22Rv1 (cell line): ENCODE measurements around the gene UNC45B.

Experiments
- ZFX ChIP-seq: fragments of 450-650 bp; IDR thresholded peaks from 2 replicates; pipeline ENCODE4 v1.6.1; 2017; ENCODE audit warnings: antibody characterized with exemption, borderline replicate concordance
- TF ChIP-seq, protein P1 (sequence below): fragments of 450-650 bp; IDR thresholded peaks from 2 replicates; pipeline ENCODE4 v1.5.1; 2017; ENCODE audit warnings: mild to moderate bottlenecking

DNA sequence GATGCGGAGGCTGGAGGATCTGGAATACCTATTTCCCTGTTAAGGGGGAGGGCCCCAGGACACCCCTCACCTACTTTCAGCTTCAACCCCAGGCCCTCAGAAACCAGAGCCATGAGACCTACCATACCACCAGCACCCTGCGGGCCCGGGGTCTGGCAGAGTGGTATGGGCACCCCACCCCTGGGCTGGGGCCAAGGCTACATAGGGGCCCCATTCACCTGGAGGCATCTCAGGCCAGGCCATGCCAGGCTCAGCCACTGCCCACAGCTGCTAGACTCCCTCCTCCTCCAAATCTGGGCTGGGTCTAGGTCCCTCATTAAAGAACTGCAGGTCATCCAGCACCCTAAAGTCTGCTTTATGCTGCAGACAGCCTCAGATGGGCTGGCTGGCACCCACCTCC lies 17.2 kb upstream of the UNC45B start:
- TF ChIP-seq, protein P1, sequence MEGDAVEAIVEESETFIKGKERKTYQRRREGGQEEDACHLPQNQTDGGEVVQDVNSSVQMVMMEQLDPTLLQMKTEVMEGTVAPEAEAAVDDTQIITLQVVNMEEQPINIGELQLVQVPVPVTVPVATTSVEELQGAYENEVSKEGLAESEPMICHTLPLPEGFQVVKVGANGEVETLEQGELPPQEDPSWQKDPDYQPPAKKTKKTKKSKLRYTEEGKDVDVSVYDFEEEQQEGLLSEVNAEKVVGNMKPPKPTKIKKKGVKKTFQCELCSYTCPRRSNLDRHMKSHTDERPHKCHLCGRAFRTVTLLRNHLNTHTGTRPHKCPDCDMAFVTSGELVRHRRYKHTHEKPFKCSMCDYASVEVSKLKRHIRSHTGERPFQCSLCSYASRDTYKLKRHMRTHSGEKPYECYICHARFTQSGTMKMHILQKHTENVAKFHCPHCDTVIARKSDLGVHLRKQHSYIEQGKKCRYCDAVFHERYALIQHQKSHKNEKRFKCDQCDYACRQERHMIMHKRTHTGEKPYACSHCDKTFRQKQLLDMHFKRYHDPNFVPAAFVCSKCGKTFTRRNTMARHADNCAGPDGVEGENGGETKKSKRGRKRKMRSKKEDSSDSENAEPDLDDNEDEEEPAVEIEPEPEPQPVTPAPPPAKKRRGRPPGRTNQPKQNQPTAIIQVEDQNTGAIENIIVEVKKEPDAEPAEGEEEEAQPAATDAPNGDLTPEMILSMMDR: no peak
- TF ChIP-seq ZFX: no peak
